MCF 10A (cell line): Measurements from ENCODE around the gene HCK. TPM values are rescaled to one million over a fixed set of nuclear protein-coding genes. Genes with fewer than 3 reads are reported as not detected.

Experiments
- BruUV-seq: library from RNA; stranded (reverse); fragments of 400-500 nt; replicated peaks from 2 replicates; lab custom pipeline; 2021; lab: Mats Ljungman, UMichigan
- CTCF ChIA-PET: fragments of 300-600 bp; sonication (Branson Sonifier 250); formaldehyde crosslinking; extraction: SDS; loops from one replicate; lab custom pipeline; 2021; ENCODE audit warnings: antibody characterized with exemption, inconsistent platforms; lab: Yijun Ruan, JAX
- POLR2A ChIA-PET: fragments of 300-600, 350-650 bp; sonication (Branson Sonifier 250); formaldehyde crosslinking; extraction: SDS; loops from one replicate; lab custom pipeline; 2020; ENCODE audit warnings: antibody characterized with exemption, inconsistent platforms; lab: Yijun Ruan, JAX
- DNase-seq: peaks from one replicate; pipeline ENCODE4 v3.0.0-alpha.2; 2018; ENCODE audit not compliant: unreplicated experiment
- H3K27ac Mint-ChIP-seq: one replicate; pipeline ENCODE4 v1.8.0; 2022; ENCODE audit warnings: mild to moderate bottlenecking, low read depth, mixed read lengths; ENCODE audit not compliant: unreplicated experiment
- H3K27me3 Mint-ChIP-seq: one replicate; pipeline ENCODE4 v1.8.0; 2022; ENCODE audit warnings: mixed read lengths; ENCODE audit not compliant: insufficient read depth, unreplicated experiment
- H3K36me3 Mint-ChIP-seq: one replicate; pipeline ENCODE4 v1.8.0; 2022; ENCODE audit warnings: mild to moderate bottlenecking, moderate library complexity, mixed read lengths; ENCODE audit not compliant: insufficient read depth, unreplicated experiment
- H3K4me1 Mint-ChIP-seq: one replicate; pipeline ENCODE4 v1.8.0; 2022; ENCODE audit warnings: mixed read lengths; ENCODE audit not compliant: insufficient read depth, unreplicated experiment
- H3K4me3 Mint-ChIP-seq: one replicate; pipeline ENCODE4 v1.8.0; 2022; ENCODE audit warnings: mild to moderate bottlenecking, moderate library complexity, mixed read lengths; ENCODE audit not compliant: unreplicated experiment
- H3K9me3 Mint-ChIP-seq: one replicate; pipeline ENCODE4 v1.8.0; 2022; ENCODE audit warnings: mixed read lengths; ENCODE audit not compliant: unreplicated experiment
- intact Hi-C: fragments of 100-400 bp; cut with micrococcal nuclease; formaldehyde crosslinking; loops from 2 replicates; pipeline ENCODE4 v1.14.1; 2022
- total RNA-seq: library from RNA; stranded (reverse); gene quantifications from 2 replicates; pipeline ENCODE4 v1.2.3, GENCODE V29; 2022
- TF ChIP-seq, protein P1 (sequence below): fragments of 200-600 bp; IDR thresholded peaks from one replicate; pipeline ENCODE4 v1.8.0; 2022; ENCODE audit warnings: antibody characterized with exemption, mild to moderate bottlenecking; ENCODE audit not compliant: unreplicated experiment

Gene HCK
- total RNA-seq, 1 experiment from 2014 or later: not detected

DNA sequence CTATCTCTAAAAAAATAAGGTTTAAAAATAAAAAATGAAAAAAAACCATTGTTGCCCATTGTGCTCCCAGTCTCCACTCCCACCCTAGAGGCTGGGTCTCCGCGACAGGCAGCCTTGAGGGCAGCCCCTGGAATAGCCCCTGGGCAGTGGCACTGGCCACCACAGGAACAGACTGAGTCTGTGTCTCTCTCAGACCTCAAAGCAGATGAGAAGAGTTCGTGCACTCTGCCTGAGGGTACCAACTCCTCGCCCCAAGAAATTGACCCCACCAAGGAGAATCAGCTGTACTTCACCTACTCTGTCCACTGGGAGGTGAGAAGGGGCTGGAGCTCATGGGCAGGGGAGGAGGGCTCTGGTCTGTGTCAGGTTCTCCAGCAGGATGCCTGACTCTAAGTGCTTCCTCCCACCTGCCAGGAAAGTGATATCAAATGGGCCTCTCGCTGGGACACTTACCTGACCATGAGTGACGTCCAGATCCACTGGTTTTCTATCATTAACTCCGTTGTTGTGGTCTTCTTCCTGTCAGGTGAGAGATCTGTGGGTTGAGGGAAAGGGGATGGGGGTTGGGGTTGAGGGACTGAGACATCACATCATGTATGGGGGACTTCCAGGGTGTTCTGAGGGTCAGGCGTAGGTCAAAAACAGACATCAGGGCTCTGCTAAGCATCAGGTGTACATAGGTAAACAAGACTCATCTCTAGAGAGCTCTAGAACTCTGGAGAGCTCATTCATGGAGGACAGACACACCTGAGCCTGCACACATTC lies 93.0 kb downstream of the HCK start:
- Mint-ChIP-seq H3K27me3 (no peaks in the 10 kb centered on the region), H3K27ac (no peak overlapping the region), H3K9me3 (no peaks in the 10 kb centered on the region), H3K4me3 (no peak overlapping the region), H3K4me1 (no peaks in the 10 kb centered on the region), H3K36me3 (peaks cover 93% of the 10 kb centered on the region)
- intact Hi-C loops: no loop called here
- BruUV-seq: no TSS peak
- POLR2A ChIA-PET: interaction anchor here (0.8 to 1.6 kb wide), 2 partner anchors 10 to 26 kb away, joined by 4 read pairs; no protein-coding TSS in a partner anchor
- DNase-seq: no peak
- CTCF ChIA-PET: interaction anchor here (0.9 kb wide), 1 partner anchor 53 kb away, joined by 3 read pairs; no protein-coding TSS in a partner anchor
- TF ChIP-seq, protein P1, sequence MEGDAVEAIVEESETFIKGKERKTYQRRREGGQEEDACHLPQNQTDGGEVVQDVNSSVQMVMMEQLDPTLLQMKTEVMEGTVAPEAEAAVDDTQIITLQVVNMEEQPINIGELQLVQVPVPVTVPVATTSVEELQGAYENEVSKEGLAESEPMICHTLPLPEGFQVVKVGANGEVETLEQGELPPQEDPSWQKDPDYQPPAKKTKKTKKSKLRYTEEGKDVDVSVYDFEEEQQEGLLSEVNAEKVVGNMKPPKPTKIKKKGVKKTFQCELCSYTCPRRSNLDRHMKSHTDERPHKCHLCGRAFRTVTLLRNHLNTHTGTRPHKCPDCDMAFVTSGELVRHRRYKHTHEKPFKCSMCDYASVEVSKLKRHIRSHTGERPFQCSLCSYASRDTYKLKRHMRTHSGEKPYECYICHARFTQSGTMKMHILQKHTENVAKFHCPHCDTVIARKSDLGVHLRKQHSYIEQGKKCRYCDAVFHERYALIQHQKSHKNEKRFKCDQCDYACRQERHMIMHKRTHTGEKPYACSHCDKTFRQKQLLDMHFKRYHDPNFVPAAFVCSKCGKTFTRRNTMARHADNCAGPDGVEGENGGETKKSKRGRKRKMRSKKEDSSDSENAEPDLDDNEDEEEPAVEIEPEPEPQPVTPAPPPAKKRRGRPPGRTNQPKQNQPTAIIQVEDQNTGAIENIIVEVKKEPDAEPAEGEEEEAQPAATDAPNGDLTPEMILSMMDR: no peak

DNA sequence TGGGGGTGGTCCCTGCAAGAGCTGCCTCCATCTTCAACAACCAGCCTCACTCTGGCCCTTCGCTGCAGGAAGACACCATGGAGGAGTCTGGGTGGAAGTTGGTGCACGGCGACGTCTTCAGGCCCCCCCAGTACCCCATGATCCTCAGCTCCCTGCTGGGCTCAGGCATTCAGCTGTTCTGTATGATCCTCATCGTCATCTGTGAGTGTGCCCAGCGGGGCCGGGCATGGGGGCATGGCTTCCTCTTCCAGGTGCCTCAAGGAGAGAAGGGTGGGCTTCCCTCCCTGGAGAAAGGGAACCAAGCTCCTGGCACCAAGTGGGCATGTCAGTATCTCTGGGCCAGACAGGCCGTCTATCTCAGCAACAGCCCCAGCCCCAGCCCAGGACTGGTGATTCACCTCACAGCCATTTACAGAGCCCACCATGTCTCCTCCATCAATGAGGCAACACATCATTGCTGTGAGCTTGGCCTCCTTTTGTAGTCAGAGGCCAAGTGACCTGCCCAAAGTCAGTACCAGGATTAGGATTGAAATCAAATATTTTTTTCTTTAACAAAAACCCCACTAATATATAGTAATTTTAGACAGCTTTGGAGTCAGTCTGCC lies 97.6 kb downstream of the HCK start:
- CTCF ChIA-PET: interaction anchor here (0.6 to 0.9 kb wide), 2 partner anchors 21 to 205 kb away, joined by 3 to 4 read pairs; no protein-coding TSS in a partner anchor
- BruUV-seq: no TSS peak
- H3K4me3 Mint-ChIP-seq: no peak overlapping the region
- no peaks in the 10 kb centered on the region for H3K27me3 Mint-ChIP-seq
- no peak overlapping the region for H3K27ac Mint-ChIP-seq
- H3K36me3 Mint-ChIP-seq: peaks cover 97% of the 10 kb centered on the region
- POLR2A ChIA-PET: interaction anchor here (0.6 kb wide), 1 partner anchor 10 kb away, joined by 3 read pairs; no protein-coding TSS in a partner anchor
- no peaks in the 10 kb centered on the region for H3K9me3 Mint-ChIP-seq
- peaks cover 3% of the 10 kb centered on the region for H3K4me1 Mint-ChIP-seq
- DNase-seq: no peak
- TF ChIP-seq, protein P1: no peak
- intact Hi-C loops: no loop called here

DNA sequence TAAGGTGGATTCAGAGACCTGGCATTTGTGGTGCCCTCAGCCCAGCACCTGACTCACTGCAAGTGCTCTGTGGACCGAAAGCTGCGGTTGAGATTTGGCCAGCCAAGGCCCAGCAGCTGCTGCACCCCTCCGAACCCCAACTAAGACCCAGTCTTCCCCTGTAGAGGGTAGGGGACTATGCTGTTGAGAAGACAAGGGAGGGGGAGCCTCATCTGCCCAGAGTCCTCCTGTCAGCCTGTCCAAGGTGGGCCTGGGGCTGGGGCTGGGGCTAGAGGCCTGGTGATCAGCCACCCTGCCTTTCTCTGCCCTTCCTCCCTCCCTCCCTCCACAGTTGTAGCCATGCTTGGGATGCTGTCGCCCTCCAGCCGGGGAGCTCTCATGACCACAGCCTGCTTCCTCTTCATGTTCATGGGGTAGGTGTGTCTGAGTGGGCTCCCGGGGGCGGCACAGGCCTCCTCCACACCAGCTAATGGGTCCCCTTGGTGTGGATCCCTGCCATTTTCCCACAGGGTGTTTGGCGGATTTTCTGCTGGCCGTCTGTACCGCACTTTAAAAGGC lies 98.3 kb downstream of the HCK start:
- Mint-ChIP-seq H3K4me1 (peaks cover 10% of the 10 kb centered on the region), H3K36me3 (peaks cover 98% of the 10 kb centered on the region), H3K4me3 (no peak overlapping the region), H3K27ac (peak overlapping the region; percentile 27), H3K27me3 (no peaks in the 10 kb centered on the region), H3K9me3 (no peaks in the 10 kb centered on the region)
- TF ChIP-seq, protein P1: no peak
- CTCF ChIA-PET: interaction anchor here (0.6 to 0.9 kb wide), 2 partner anchors 22 to 30 kb away, joined by 3 to 4 read pairs; no protein-coding TSS in a partner anchor
- POLR2A ChIA-PET: interaction anchor here (0.5 to 0.8 kb wide), 3 partner anchors 9 to 54 kb away, joined by 3 to 4 read pairs (median 3); no protein-coding TSS in a partner anchor
- intact Hi-C loops: no loop called here
- DNase-seq: no peak
- BruUV-seq: no TSS peak

Other genes with a start within 250 kb of the HCK start
- gene MYLK2, start 232.9 kb upstream of the HCK start, total RNA-seq: 0.14 and 0.32 TPM in 2 replicates
- not detected in 2 replicates for gene FOXS1, start 206.6 kb upstream of the HCK start, total RNA-seq
- gene DUSP15, start 181.7 kb upstream of the HCK start, total RNA-seq: not detected in 2 replicates
- gene TTLL9, start 181.6 kb upstream of the HCK start, total RNA-seq: 0.19 TPM in 1 of 2 replicates, not detected in the other
- 12.2 and 16.3 TPM in 2 replicates for gene PDRG1, start 100.2 kb upstream of the HCK start, total RNA-seq
- gene XKR7, start 84.1 kb upstream of the HCK start, total RNA-seq: not detected in 2 replicates
- not detected in 2 replicates for gene CCM2L, start 41.8 kb upstream of the HCK start, total RNA-seq
- 50.6 and 52.3 TPM in 2 replicates for gene TM9SF4, start 57.5 kb downstream of the HCK start, total RNA-seq
- gene PLAGL2, start 155.5 kb downstream of the HCK start, total RNA-seq: 18.4 and 18.6 TPM in 2 replicates
- 43.1 and 43.9 TPM in 2 replicates for gene POFUT1, start 155.6 kb downstream of the HCK start, total RNA-seq
- gene KIF3B, start 225.4 kb downstream of the HCK start, total RNA-seq: 21.7 and 28.7 TPM in 2 replicates